ENCODE results near the gene CD68.

GRCh38 chr17:7586673-7587419 lies 7.4 kb downstream of the CD68 start:
- TF ChIP-seq GATA2 (IDR thresholded peaks at IDR 0.05; ENCODE audit: low read depth, low read length): no peak
- TF ChIP-seq GATA3 (IDR thresholded peaks at IDR 0.05; ENCODE audit: low read depth, low read length): no peak
